ENCODE data around the gene MEOX1.

MEOX1 gene

DNA sequence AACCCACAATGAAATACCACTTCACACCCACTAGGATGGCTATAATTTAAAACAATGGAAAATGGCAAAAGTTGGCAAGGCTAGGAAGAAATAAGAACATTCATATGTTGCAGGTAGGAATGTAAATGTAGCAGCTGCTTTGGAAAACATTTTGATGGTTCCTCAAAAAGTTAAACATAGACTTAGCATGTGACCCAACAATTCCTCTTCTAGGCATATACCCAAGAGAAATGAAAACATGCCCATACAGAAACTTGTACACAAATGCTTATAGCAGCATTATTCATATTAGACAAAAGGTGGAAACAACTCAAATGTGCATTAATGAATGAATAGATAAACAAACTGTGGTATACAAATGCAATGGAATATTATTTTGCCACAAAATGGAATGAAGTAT lies 36.1 kb downstream of the MEOX1 start:
- Histone ChIP-seq H3K9me3 (ENCODE audit: control insufficient read depth, low read length) (no peaks in the 10 kb centered on the region), H3K27me3 (replicated peaks; ENCODE audit: control insufficient read depth, insufficient read depth, low read length, poor library complexity, severe bottlenecking) (no peaks in the 10 kb centered on the region), H3K27ac (ENCODE audit: insufficient read depth, low read length, poor library complexity, severe bottlenecking) (no peak overlapping the region), H3K4me3 (ENCODE audit: insufficient read depth, low read depth, low read length, poor library complexity, severe bottlenecking) (no peak overlapping the region), H3K4me1 (ENCODE audit: control insufficient read depth, insufficient read depth, low read length, poor library complexity, severe bottlenecking) (no peaks in the 10 kb centered on the region), H3K36me3 (ENCODE audit: control insufficient read depth, insufficient read depth, low read length) (no peaks in the 10 kb centered on the region)
- no peak for DNase-seq

DNA sequence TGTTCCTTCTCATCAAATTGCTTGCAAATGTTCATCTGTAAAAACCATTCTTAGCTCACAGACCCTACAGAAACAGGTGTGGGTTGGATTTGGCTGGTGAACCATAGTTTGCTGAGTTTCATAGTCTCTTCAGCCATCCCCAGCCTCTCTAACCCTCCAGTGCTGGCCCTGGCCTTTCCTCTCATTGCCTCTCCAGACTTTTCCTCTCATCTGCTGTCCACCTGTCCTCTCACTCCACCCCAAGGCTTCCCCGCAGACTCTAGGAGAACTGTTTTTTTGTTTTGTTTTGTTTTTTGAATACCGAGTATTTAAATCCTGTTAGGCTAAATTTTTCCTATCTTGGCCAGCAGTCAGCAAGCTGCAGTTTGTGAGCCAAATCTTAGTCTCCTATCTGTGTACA lies 41.1 kb downstream of the MEOX1 start:
- Histone ChIP-seq H3K27me3 (replicated peaks; ENCODE audit: control insufficient read depth, insufficient read depth, low read length, poor library complexity, severe bottlenecking) (no peaks in the 10 kb centered on the region), H3K9me3 (ENCODE audit: control insufficient read depth, low read length) (no peaks in the 10 kb centered on the region), H3K36me3 (ENCODE audit: control insufficient read depth, insufficient read depth, low read length) (no peaks in the 10 kb centered on the region), H3K27ac (ENCODE audit: insufficient read depth, low read length, poor library complexity, severe bottlenecking) (no peak overlapping the region), H3K4me1 (ENCODE audit: control insufficient read depth, insufficient read depth, low read length, poor library complexity, severe bottlenecking) (no peaks in the 10 kb centered on the region), H3K4me3 (ENCODE audit: insufficient read depth, low read depth, low read length, poor library complexity, severe bottlenecking) (no peak overlapping the region)
- DNase-seq = no peak

DNA sequence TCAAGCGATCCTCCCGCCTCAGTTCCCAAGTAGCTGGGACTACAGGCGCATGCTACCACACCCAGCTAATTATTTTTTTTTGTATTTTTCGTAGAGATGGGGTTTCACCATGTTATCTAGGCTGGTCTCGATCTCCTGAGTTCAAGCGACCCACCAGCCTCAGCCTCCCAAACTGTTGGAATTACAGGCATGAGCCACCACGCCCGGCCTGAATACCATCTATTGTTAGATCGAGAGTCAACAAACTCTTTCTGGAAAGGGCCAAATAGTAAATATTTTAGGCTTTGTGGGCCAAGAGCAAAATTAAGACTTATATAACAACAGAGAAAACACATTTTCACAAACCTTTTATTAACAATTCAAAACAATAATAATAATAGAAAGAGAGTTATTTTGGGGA lies 41.6 kb downstream of the MEOX1 start:
- H3K4me1 ChIP-seq (ENCODE audit: control insufficient read depth, insufficient read depth, low read length, poor library complexity, severe bottlenecking) = no peaks in the 10 kb centered on the region
- H3K27ac ChIP-seq (ENCODE audit: insufficient read depth, low read length, poor library complexity, severe bottlenecking) = no peak overlapping the region
- no peaks in the 10 kb centered on the region for H3K9me3 ChIP-seq (ENCODE audit: control insufficient read depth, low read length)
- H3K4me3 ChIP-seq (ENCODE audit: insufficient read depth, low read depth, low read length, poor library complexity, severe bottlenecking) = no peak overlapping the region
- no peak for DNase-seq
- no peaks in the 10 kb centered on the region for H3K27me3 ChIP-seq (replicated peaks; ENCODE audit: control insufficient read depth, insufficient read depth, low read length, poor library complexity, severe bottlenecking)
- no peaks in the 10 kb centered on the region for H3K36me3 ChIP-seq (ENCODE audit: control insufficient read depth, insufficient read depth, low read length)

DNA sequence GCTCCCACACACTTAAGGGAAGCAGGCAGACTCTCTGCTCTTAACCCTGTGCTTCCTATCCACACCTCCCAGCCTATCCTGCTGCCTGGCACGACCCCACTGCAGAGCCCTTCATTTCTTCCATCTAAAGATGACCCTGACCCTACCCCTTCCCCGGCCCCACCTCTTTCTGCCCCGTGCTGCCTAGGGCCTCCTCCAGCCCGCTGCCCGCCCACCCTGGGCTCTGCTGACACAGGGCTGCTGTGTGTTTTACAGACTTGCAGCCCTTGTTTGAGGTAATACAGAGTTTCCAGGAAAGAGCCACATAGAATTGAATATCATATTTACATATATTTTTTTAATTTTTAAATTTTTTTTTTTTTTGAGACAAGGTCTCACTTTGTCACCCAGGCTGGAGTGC lies 42.0 kb downstream of the MEOX1 start:
- Histone ChIP-seq H3K36me3 (ENCODE audit: control insufficient read depth, insufficient read depth, low read length) (no peaks in the 10 kb centered on the region), H3K27ac (ENCODE audit: insufficient read depth, low read length, poor library complexity, severe bottlenecking) (no peak overlapping the region), H3K4me3 (ENCODE audit: insufficient read depth, low read depth, low read length, poor library complexity, severe bottlenecking) (no peak overlapping the region), H3K27me3 (replicated peaks; ENCODE audit: control insufficient read depth, insufficient read depth, low read length, poor library complexity, severe bottlenecking) (no peaks in the 10 kb centered on the region), H3K9me3 (ENCODE audit: control insufficient read depth, low read length) (no peaks in the 10 kb centered on the region), H3K4me1 (ENCODE audit: control insufficient read depth, insufficient read depth, low read length, poor library complexity, severe bottlenecking) (no peaks in the 10 kb centered on the region)
- DNase-seq = no peak

DNA sequence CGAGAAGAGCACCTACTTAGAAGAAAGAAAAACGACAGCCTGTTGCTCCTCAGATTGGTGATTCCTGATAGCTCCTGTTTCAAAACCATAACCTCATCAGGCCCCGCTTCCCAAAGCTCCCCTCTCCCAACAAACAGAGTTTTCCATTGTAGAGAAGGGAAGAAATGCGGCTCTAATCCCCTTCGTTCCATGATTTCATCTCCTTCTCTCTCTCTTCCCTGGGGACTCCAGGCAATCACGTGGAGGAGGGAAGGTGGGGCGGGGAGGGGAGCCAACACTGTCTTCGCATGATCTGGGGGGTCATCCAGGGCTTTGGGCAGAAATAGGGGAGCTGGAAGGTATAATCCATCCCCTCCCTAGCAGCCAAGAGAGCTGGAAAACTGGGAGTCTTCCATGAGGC lies 43.4 kb downstream of the MEOX1 start:
- Histone ChIP-seq H3K27me3 (replicated peaks; ENCODE audit: control insufficient read depth, insufficient read depth, low read length, poor library complexity, severe bottlenecking) (no peaks in the 10 kb centered on the region), H3K4me1 (ENCODE audit: control insufficient read depth, insufficient read depth, low read length, poor library complexity, severe bottlenecking) (no peaks in the 10 kb centered on the region), H3K36me3 (ENCODE audit: control insufficient read depth, insufficient read depth, low read length) (no peaks in the 10 kb centered on the region), H3K4me3 (ENCODE audit: insufficient read depth, low read depth, low read length, poor library complexity, severe bottlenecking) (no peak overlapping the region), H3K9me3 (ENCODE audit: control insufficient read depth, low read length) (no peaks in the 10 kb centered on the region), H3K27ac (ENCODE audit: insufficient read depth, low read length, poor library complexity, severe bottlenecking) (no peak overlapping the region)
- no peak for DNase-seq

DNA sequence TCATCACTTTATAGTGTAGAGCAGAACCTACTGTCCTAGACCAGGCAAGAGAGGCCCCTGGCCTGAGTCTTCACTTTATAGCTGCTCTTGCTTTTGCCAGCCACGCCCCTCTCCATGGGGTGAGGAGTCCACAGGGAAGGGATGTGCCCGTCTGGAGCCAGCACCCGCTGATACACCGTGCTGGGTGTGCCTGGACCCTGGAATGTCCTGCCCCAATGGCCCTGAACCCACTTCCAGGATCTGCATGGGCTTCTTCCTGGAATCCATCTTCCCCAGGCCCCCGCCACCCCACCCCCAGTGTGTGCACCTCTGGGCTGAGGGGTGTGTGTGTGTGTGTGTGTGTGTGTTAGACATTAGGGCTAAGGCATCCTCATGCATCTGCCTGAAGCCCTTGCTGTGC lies 44.9 kb downstream of the MEOX1 start:
- Histone ChIP-seq H3K4me1 (ENCODE audit: control insufficient read depth, insufficient read depth, low read length, poor library complexity, severe bottlenecking) (no peaks in the 10 kb centered on the region), H3K4me3 (ENCODE audit: insufficient read depth, low read depth, low read length, poor library complexity, severe bottlenecking) (no peak overlapping the region), H3K9me3 (ENCODE audit: control insufficient read depth, low read length) (no peaks in the 10 kb centered on the region), H3K27me3 (replicated peaks; ENCODE audit: control insufficient read depth, insufficient read depth, low read length, poor library complexity, severe bottlenecking) (no peaks in the 10 kb centered on the region), H3K36me3 (ENCODE audit: control insufficient read depth, insufficient read depth, low read length) (no peaks in the 10 kb centered on the region), H3K27ac (ENCODE audit: insufficient read depth, low read length, poor library complexity, severe bottlenecking) (no peak overlapping the region)
- no peak for DNase-seq

DNA sequence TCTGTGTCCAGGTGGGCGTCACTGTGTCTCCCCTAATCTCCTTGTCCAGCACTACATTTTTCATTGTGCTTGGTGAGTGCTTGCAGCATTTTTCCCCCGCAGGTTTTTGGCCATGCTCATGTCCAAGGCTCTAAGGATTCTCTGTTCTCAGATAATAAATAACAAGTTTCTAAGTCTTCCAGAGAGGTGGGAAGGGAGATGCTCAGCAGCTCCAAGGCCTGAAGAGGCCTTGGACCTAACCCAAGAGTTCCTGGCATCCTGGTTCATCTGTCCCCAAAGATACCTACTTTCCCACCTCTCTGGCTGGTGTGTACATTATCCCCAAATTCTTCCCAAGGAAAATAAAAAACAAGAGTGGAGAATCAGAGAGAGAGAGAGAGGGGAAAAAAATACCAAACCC lies 45.3 kb downstream of the MEOX1 start:
- Histone ChIP-seq H3K36me3 (ENCODE audit: control insufficient read depth, insufficient read depth, low read length) (no peaks in the 10 kb centered on the region), H3K4me1 (ENCODE audit: control insufficient read depth, insufficient read depth, low read length, poor library complexity, severe bottlenecking) (no peaks in the 10 kb centered on the region), H3K9me3 (ENCODE audit: control insufficient read depth, low read length) (no peaks in the 10 kb centered on the region), H3K27ac (ENCODE audit: insufficient read depth, low read length, poor library complexity, severe bottlenecking) (no peak overlapping the region), H3K27me3 (replicated peaks; ENCODE audit: control insufficient read depth, insufficient read depth, low read length, poor library complexity, severe bottlenecking) (no peaks in the 10 kb centered on the region), H3K4me3 (ENCODE audit: insufficient read depth, low read depth, low read length, poor library complexity, severe bottlenecking) (no peak overlapping the region)
- DNase-seq = no peak

DNA sequence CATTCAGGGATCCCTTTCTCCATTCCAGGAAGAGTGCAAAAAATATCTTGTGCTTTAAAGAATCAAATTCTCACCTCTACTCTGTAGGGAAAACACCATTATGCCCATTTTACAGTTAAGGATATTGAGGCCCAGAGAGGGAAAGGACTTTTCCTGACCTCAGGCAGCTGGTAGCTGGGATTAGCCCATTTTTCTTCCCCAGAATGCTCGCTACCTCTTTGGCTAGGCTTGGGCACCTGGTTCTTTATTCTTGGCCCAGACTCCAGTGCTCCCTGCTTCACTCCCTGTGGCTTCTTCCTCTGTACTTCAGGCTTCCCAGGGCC lies 45.7 kb downstream of the MEOX1 start:
- H3K27me3 ChIP-seq (replicated peaks; ENCODE audit: control insufficient read depth, insufficient read depth, low read length, poor library complexity, severe bottlenecking) = no peaks in the 10 kb centered on the region
- H3K4me1 ChIP-seq (ENCODE audit: control insufficient read depth, insufficient read depth, low read length, poor library complexity, severe bottlenecking) = no peaks in the 10 kb centered on the region
- H3K36me3 ChIP-seq (ENCODE audit: control insufficient read depth, insufficient read depth, low read length) = no peaks in the 10 kb centered on the region
- H3K27ac ChIP-seq (ENCODE audit: insufficient read depth, low read length, poor library complexity, severe bottlenecking) = no peak overlapping the region
- H3K4me3 ChIP-seq (ENCODE audit: insufficient read depth, low read depth, low read length, poor library complexity, severe bottlenecking) = no peak overlapping the region
- DNase-seq = no peak
- H3K9me3 ChIP-seq (ENCODE audit: control insufficient read depth, low read length) = no peaks in the 10 kb centered on the region

DNA sequence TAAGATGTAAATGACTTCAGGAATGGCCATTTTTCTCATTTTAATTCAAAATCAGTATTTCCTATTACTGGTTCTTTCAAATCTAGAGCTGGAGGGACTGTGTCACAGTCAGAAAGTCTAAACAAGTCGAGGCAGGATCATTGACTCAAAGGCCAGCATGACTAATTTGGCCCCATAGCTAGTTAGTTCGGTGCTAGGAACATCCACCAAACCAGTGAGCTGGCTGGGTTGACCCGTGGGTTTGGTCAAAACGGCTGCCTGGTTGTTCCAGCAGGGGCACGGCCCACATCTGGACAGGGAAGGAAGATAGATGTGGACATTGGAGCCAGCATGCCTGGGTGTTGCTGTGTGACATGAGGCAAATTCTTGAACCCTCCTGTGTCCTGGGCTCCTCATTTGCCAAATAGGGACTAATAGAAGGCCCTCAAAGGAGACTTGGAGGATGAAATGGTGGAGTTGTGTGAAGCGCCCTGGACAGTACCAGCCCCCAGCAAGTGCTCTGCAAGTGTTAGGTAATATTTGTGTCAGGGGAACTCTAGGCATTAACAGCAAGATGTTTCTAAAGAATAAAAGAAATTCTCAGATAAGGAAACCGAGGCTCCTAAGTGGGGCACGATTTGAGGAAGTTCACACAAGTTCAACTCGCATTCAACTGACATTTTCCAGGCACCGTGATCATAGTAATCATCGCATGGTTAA lies 46.2 kb downstream of the MEOX1 start:
- no peaks in the 10 kb centered on the region for H3K36me3 ChIP-seq (ENCODE audit: control insufficient read depth, insufficient read depth, low read length)
- no peaks in the 10 kb centered on the region for H3K27me3 ChIP-seq (replicated peaks; ENCODE audit: control insufficient read depth, insufficient read depth, low read length, poor library complexity, severe bottlenecking)
- no peaks in the 10 kb centered on the region for H3K9me3 ChIP-seq (ENCODE audit: control insufficient read depth, low read length)
- no peaks in the 10 kb centered on the region for H3K4me1 ChIP-seq (ENCODE audit: control insufficient read depth, insufficient read depth, low read length, poor library complexity, severe bottlenecking)
- no peak for DNase-seq
- no peak overlapping the region for H3K27ac ChIP-seq (ENCODE audit: insufficient read depth, low read length, poor library complexity, severe bottlenecking)
- H3K4me3 ChIP-seq (ENCODE audit: insufficient read depth, low read depth, low read length, poor library complexity, severe bottlenecking) = no peak overlapping the region

DNA sequence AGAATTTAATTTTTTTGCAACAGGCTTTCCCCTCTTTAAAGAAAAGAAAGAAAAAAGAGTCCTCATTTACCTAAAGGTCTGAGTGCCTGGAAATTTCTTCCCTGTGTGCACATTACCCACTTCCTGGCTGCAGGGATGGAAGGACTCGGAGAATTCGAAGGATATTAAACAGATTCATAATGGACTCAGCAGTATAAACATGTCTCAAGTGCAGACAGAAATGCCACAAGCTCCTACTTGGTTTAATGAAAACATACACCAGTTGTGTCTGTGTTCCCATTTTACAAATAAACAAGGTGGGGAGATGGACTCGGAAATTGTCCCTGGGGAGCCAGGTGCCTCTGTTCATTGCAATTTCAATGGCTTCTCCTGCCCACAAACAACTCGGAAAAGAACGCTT lies 47.2 kb downstream of the MEOX1 start:
- Histone ChIP-seq H3K27ac (ENCODE audit: insufficient read depth, low read length, poor library complexity, severe bottlenecking) (no peak overlapping the region), H3K4me3 (ENCODE audit: insufficient read depth, low read depth, low read length, poor library complexity, severe bottlenecking) (no peak overlapping the region), H3K9me3 (ENCODE audit: control insufficient read depth, low read length) (no peaks in the 10 kb centered on the region), H3K36me3 (ENCODE audit: control insufficient read depth, insufficient read depth, low read length) (no peaks in the 10 kb centered on the region), H3K27me3 (replicated peaks; ENCODE audit: control insufficient read depth, insufficient read depth, low read length, poor library complexity, severe bottlenecking) (no peaks in the 10 kb centered on the region), H3K4me1 (ENCODE audit: control insufficient read depth, insufficient read depth, low read length, poor library complexity, severe bottlenecking) (no peaks in the 10 kb centered on the region)
- no peak for DNase-seq

DNA sequence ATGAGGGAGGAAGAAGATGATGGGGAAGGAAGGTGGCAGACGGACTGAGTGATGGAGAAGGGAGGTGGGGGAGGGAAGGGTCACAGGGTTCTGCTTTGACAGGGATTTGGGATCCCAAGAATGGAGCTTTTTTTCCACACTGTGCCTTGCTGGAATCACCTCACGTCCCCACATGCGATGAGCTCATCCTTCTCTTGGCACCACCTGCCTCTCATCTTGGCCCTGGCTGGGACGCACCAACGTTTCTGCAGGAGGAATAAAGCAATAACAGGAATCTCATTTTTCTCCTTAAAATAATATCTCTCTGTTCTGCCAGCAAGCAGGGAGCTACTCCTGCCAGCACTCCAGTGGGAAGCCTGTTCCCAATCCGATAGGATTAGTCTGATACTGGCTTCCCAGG lies 47.8 kb downstream of the MEOX1 start:
- Histone ChIP-seq H3K27ac (ENCODE audit: insufficient read depth, low read length, poor library complexity, severe bottlenecking) (no peak overlapping the region), H3K4me1 (ENCODE audit: control insufficient read depth, insufficient read depth, low read length, poor library complexity, severe bottlenecking) (no peaks in the 10 kb centered on the region), H3K4me3 (ENCODE audit: insufficient read depth, low read depth, low read length, poor library complexity, severe bottlenecking) (no peak overlapping the region), H3K9me3 (ENCODE audit: control insufficient read depth, low read length) (no peaks in the 10 kb centered on the region), H3K27me3 (replicated peaks; ENCODE audit: control insufficient read depth, insufficient read depth, low read length, poor library complexity, severe bottlenecking) (no peaks in the 10 kb centered on the region), H3K36me3 (ENCODE audit: control insufficient read depth, insufficient read depth, low read length) (no peaks in the 10 kb centered on the region)
- no peak for DNase-seq
